Mesendoderm (in vitro differentiated cells): ENCODE data around the gene NFYC.

Experiments
- DNase-seq: peaks from one replicate; pipeline ENCODE4 v3.0.0; 2013
- H2AK5ac ChIP-seq: 2 replicates; pipeline ENCODE4 v1.6.1; 2013; ENCODE audit warnings: low read length, inconsistent platforms
- H2BK120ac ChIP-seq: 2 replicates; pipeline ENCODE4 v1.6.1; 2013; ENCODE audit warnings: low read depth, mild to moderate bottlenecking, low read length, moderate library complexity, mixed read lengths
- H2BK15ac ChIP-seq: replicated peaks from 2 replicates; pipeline ENCODE4 v1.6.1; 2013; ENCODE audit warnings: low read depth, mild to moderate bottlenecking, moderate library complexity
- H2BK5ac ChIP-seq: 2 replicates; pipeline ENCODE4 v1.6.1; 2013; ENCODE audit warnings: low read length, inconsistent platforms
- H3K18ac ChIP-seq: 2 replicates; pipeline ENCODE4 v1.6.1; 2013; ENCODE audit warnings: mild to moderate bottlenecking, low read length, mixed read lengths
- H3K23ac ChIP-seq: one replicate; pipeline ENCODE4 v1.6.1; 2013; ENCODE audit warnings: low read length
- H3K27ac ChIP-seq: 2 replicates; pipeline ENCODE4 v1.5.1; 2013; ENCODE audit warnings: low read depth, mild to moderate bottlenecking, inconsistent platforms, low read length, moderate library complexity
- H3K27me3 ChIP-seq: 2 replicates; pipeline ENCODE4 v1.6.1; 2013; ENCODE audit warnings: low read length, control low read depth, mild to moderate bottlenecking, inconsistent platforms; ENCODE audit not compliant: insufficient read depth, poor library complexity
- H3K36me3 ChIP-seq: 2 replicates; pipeline ENCODE4 v1.6.1; 2013; ENCODE audit warnings: low read length, inconsistent platforms; ENCODE audit not compliant: control insufficient read depth, insufficient read depth
- H3K4ac ChIP-seq: one replicate; pipeline ENCODE4 v1.6.1; 2013; ENCODE audit warnings: low read depth, mild to moderate bottlenecking, low read length, moderate library complexity
- H3K4me1 ChIP-seq: 2 replicates; pipeline ENCODE4 v1.6.1; 2013; ENCODE audit warnings: low read depth, low read length, inconsistent platforms; ENCODE audit not compliant: control insufficient read depth
- H3K4me2 ChIP-seq: 2 replicates; pipeline ENCODE4 v1.6.1; 2013; ENCODE audit warnings: low read length
- H3K4me3 ChIP-seq: 2 replicates; pipeline ENCODE4 v1.5.1; 2013; ENCODE audit warnings: mild to moderate bottlenecking, low read length
- H3K56ac ChIP-seq: one replicate; pipeline ENCODE4 v1.6.1; 2013; ENCODE audit warnings: low read length
- H3K79me1 ChIP-seq: 2 replicates; pipeline ENCODE4 v1.6.1; 2013; ENCODE audit warnings: low read length, inconsistent platforms
- H3K79me2 ChIP-seq: 2 replicates; pipeline ENCODE4 v1.6.1; 2013; ENCODE audit warnings: mild to moderate bottlenecking, low read length; ENCODE audit not compliant: control insufficient read depth, insufficient read depth
- H3K9ac ChIP-seq: 2 replicates; pipeline ENCODE4 v1.6.1; 2013; ENCODE audit warnings: low read length, inconsistent platforms
- H4K5ac ChIP-seq: one replicate; pipeline ENCODE4 v1.6.1; 2013; ENCODE audit warnings: low read length
- H4K8ac ChIP-seq: one replicate; pipeline ENCODE4 v1.6.1; 2013; ENCODE audit warnings: low read depth, mild to moderate bottlenecking, control low read depth, low read length, moderate library complexity
- WGBS: extraction: QIAGEN DNeasy Blood & Tissue Kit; methylation state at CpG from one replicate; pipeline ENCODE4 v1.1.7; 2013; ENCODE audit warnings: low lambda C conversion rate, missing lambda C conversion rate; ENCODE audit not compliant: insufficient coverage; ENCODE audit errors: extremely low coverage; 5-methylcytosine and 5-hydroxymethylcytosine counted together

Gene NFYC

DNA sequence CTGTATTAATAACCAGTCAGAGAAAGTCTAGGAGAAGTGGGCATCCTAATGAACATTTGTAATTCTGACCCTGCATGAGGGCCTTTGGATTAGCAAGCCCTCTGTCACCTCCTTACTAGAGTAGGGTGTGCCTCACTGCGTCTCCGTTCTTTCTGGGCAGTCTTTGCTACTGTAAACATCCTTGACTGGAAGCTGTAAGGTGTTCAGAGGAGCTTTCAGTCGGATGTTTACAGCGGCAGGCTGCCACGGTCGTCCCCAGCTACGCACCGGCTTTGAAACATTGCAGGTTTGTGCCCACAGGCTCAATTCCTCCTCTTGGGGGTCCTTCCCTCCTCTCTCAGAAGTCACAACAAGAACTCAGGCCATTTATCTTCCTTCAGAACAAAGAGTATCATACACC is 62.7 kb downstream of the NFYC start:
- Histone ChIP-seq H2AK5ac (no peak overlapping the region), H3K27ac (no peak overlapping the region), H3K79me2 (no peaks in the 10 kb centered on the region), H3K18ac (no peak overlapping the region), H4K8ac (no peak overlapping the region), H3K79me1 (no peaks in the 10 kb centered on the region), H3K4me2 (no peak overlapping the region), H3K4me3 (no peak overlapping the region), H4K5ac (no peak overlapping the region), H2BK5ac (no peak overlapping the region), H3K56ac (no peak overlapping the region), H3K36me3 (peaks cover 12% of the 10 kb centered on the region), H3K23ac (no peak overlapping the region), H3K27me3 (no peaks in the 10 kb centered on the region), H3K4me1 (no peaks in the 10 kb centered on the region), H3K9ac (no peak overlapping the region), H2BK15ac (no peak overlapping the region), H3K4ac (no peak overlapping the region), H2BK120ac (no peak overlapping the region)
- no CpG with 5 or more reads among the region's 8 CpGs for WGBS
- no peak for DNase-seq

GRCh38 chr1:40755067-40755466 is 63.6 kb downstream of the NFYC start:
- H3K9ac ChIP-seq = no peak overlapping the region
- H2BK120ac ChIP-seq = no peak overlapping the region
- no peak overlapping the region for H3K4me2 ChIP-seq
- no peaks in the 10 kb centered on the region for H3K79me2 ChIP-seq
- no peak overlapping the region for H4K5ac ChIP-seq
- H2BK5ac ChIP-seq = no peak overlapping the region
- H3K56ac ChIP-seq = no peak overlapping the region
- no peak overlapping the region for H4K8ac ChIP-seq
- H2BK15ac ChIP-seq = no peak overlapping the region
- H3K36me3 ChIP-seq = peaks cover 12% of the 10 kb centered on the region
- no peak overlapping the region for H3K4ac ChIP-seq
- H3K27ac ChIP-seq = no peak overlapping the region
- no peak overlapping the region for H2AK5ac ChIP-seq
- H3K4me3 ChIP-seq = no peak overlapping the region
- no peak overlapping the region for H3K23ac ChIP-seq
- no peak overlapping the region for H3K18ac ChIP-seq
- WGBS = no CpG with 5 or more reads among the region's 4 CpGs
- no peaks in the 10 kb centered on the region for H3K79me1 ChIP-seq
- no peaks in the 10 kb centered on the region for H3K4me1 ChIP-seq
- no peaks in the 10 kb centered on the region for H3K27me3 ChIP-seq
- DNase-seq = no peak

GRCh38 chr1:40756523-40756922 is 65.0 kb downstream of the NFYC start:
- Histone ChIP-seq H4K5ac (no peak overlapping the region), H2AK5ac (no peak overlapping the region), H2BK5ac (no peak overlapping the region), H3K23ac (no peak overlapping the region), H3K18ac (no peak overlapping the region), H3K27me3 (no peaks in the 10 kb centered on the region), H3K79me2 (no peaks in the 10 kb centered on the region), H3K4me2 (no peak overlapping the region), H3K79me1 (no peaks in the 10 kb centered on the region), H2BK120ac (no peak overlapping the region), H3K4me1 (no peaks in the 10 kb centered on the region), H3K56ac (no peak overlapping the region), H4K8ac (no peak overlapping the region), H3K36me3 (peaks cover 13% of the 10 kb centered on the region), H3K4ac (no peak overlapping the region), H2BK15ac (no peak overlapping the region), H3K4me3 (no peak overlapping the region), H3K27ac (no peak overlapping the region), H3K9ac (no peak overlapping the region)
- DNase-seq = no peak
- WGBS = no CpG with 5 or more reads among the region's 3 CpGs

DNA sequence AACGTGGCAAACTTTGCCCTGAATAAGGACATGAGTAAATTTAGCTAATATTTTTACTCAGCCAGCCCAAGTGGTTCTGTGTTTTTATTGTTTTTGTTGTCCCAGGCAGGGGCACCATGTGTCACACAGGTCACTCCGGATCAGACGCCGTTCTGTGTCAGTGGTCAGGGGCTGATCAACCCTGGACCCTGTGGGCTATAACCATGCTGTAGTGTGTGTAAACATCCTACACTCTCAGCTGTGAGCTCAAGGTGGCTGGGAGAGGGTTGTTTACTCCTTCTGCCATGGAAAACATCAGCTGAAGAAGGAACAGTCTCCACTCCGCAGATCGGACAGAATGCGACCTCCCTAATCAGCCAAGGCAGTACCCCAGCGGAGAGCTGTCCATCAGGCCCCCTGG is 65.6 kb downstream of the NFYC start:
- Histone ChIP-seq H3K4me2 (no peak overlapping the region), H3K56ac (no peak overlapping the region), H3K4me1 (no peaks in the 10 kb centered on the region), H3K18ac (no peak overlapping the region), H2BK15ac (no peak overlapping the region), H3K27ac (no peak overlapping the region), H2AK5ac (no peak overlapping the region), H3K36me3 (peaks cover 13% of the 10 kb centered on the region), H2BK5ac (no peak overlapping the region), H3K9ac (no peak overlapping the region), H4K5ac (no peak overlapping the region), H3K79me2 (no peaks in the 10 kb centered on the region), H3K4ac (no peak overlapping the region), H3K4me3 (no peak overlapping the region), H2BK120ac (no peak overlapping the region), H3K27me3 (no peaks in the 10 kb centered on the region), H4K8ac (no peak overlapping the region), H3K79me1 (no peaks in the 10 kb centered on the region), H3K23ac (no peak overlapping the region)
- no peak for DNase-seq
- no CpG with 5 or more reads among the region's 8 CpGs for WGBS

DNA sequence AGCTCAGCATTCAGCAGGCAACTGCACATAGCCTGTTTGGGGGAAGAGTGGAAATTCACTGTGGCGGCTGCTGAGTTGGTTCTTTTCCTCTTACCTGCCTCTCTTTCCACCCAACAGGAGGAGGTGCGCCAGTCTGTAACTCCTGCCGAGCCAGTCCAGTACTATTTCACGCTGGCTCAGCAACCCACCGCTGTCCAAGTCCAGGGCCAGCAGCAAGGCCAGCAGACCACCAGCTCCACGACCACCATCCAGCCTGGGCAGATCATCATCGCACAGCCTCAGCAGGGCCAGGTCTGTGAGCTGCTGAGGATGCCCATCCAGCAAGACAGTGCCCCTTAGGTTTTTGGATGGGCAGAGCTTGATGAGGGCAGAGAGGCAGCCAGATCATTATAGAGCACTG is 66.5 kb downstream of the NFYC start:
- no peak overlapping the region for H3K18ac ChIP-seq
- no peak overlapping the region for H2BK15ac ChIP-seq
- no peak overlapping the region for H3K4me3 ChIP-seq
- H2BK5ac ChIP-seq = no peak overlapping the region
- no peaks in the 10 kb centered on the region for H3K79me2 ChIP-seq
- H3K4ac ChIP-seq = no peak overlapping the region
- H3K27me3 ChIP-seq = no peaks in the 10 kb centered on the region
- DNase-seq = no peak
- H4K5ac ChIP-seq = no peak overlapping the region
- no peak overlapping the region for H2AK5ac ChIP-seq
- H4K8ac ChIP-seq = no peak overlapping the region
- no peak overlapping the region for H3K27ac ChIP-seq
- H3K23ac ChIP-seq = no peak overlapping the region
- H3K36me3 ChIP-seq = peaks cover 17% of the 10 kb centered on the region
- no peak overlapping the region for H3K56ac ChIP-seq
- no peak overlapping the region for H3K4me2 ChIP-seq
- no CpG with 5 or more reads among the region's 7 CpGs for WGBS
- no peak overlapping the region for H3K9ac ChIP-seq
- H3K4me1 ChIP-seq = no peaks in the 10 kb centered on the region
- peaks cover 2% of the 10 kb centered on the region for H3K79me1 ChIP-seq
- no peak overlapping the region for H2BK120ac ChIP-seq

- no peak for DNase-seq
- Histone ChIP-seq H3K9ac (no peak overlapping the region), H2BK15ac (no peak overlapping the region), H3K4ac (no peak overlapping the region), H3K27me3 (no peaks in the 10 kb centered on the region), H2BK5ac (no peak overlapping the region), H4K5ac (no peak overlapping the region), H2BK120ac (no peak overlapping the region), H3K4me1 (no peaks in the 10 kb centered on the region), H3K4me3 (no peak overlapping the region), H3K79me1 (peaks cover 2% of the 10 kb centered on the region), H3K18ac (no peak overlapping the region), H3K56ac (no peak overlapping the region), H3K36me3 (peaks cover 15% of the 10 kb centered on the region), H4K8ac (no peak overlapping the region), H3K79me2 (no peaks in the 10 kb centered on the region), H3K23ac (no peak overlapping the region), H2AK5ac (no peak overlapping the region), H3K27ac (no peak overlapping the region), H3K4me2 (no peak overlapping the region)
- WGBS = no CpG with 5 or more reads among the region's 6 CpGs
These were observed 67.3 kb downstream of the NFYC start for GRCh38 chr1:40758578-40759343.
